ENCODE results near the gene FGF2. TPM values are rescaled to one million over a fixed set of nuclear protein-coding genes. Genes with fewer than 3 reads are reported as not detected.

Gene FGF2
- total RNA-seq, 1 experiment from 2014 or later: 13.0 TPM

DNA sequence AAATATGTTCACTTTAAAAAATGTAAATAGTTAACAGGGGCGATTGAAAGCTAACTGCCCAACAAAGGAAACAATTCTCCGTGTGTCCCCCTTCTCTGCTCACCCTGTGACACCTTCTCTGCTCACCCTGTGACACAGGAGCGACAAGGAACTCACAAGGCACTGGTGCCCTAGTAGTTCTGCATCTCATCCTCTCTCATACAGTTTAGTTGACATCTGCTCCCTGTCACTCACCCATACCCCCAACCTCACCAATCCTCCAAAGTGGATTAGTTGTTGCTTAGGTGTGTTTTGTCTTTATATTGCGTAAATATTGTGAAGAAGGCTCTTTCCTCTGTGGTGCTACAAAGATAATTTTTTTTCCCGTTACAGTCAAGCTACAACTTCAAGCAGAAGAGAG lies 49.3 kb downstream of the FGF2 start:
- DNase-seq (ENCODE audit: low spot score): no peak
- Histone ChIP-seq H3K9me3 (ENCODE audit: low read depth, low read length, poor library complexity, severe bottlenecking) (peaks cover 7% of the 10 kb centered on the region), H3K4me1 (ENCODE audit: insufficient read depth, low read length, poor library complexity, severe bottlenecking) (peaks cover 5% of the 10 kb centered on the region), H3K27me3 (replicated peaks; ENCODE audit: insufficient read depth, low read depth, low read length, poor library complexity) (no peaks in the 10 kb centered on the region), H3K27ac (ENCODE audit: low read depth, low read length, poor library complexity, severe bottlenecking) (no peak overlapping the region), H3K36me3 (ENCODE audit: insufficient read depth, low read length, poor library complexity, severe bottlenecking) (peaks cover 1% of the 10 kb centered on the region), H3K4me3 (ENCODE audit: low read depth, low read length, poor library complexity, severe bottlenecking) (no peak overlapping the region)
- ChIA-PET CTCF (no interaction called here), POLR2A (ENCODE audit: low non-redundant PET) (no interaction called here)
- intact Hi-C loops (cut with micrococcal nuclease; ENCODE audit: unreplicated experiment): no loop called here
- no TSS peak for BruUV-seq (replicated peaks)
- no peak for TF ChIP-seq EZH2 (IDR thresholded peaks at IDR 0.05; ENCODE audit: borderline replicate concordance, low read depth, low read length, poor library complexity, severe bottlenecking)
- TF ChIP-seq, protein P1, sequence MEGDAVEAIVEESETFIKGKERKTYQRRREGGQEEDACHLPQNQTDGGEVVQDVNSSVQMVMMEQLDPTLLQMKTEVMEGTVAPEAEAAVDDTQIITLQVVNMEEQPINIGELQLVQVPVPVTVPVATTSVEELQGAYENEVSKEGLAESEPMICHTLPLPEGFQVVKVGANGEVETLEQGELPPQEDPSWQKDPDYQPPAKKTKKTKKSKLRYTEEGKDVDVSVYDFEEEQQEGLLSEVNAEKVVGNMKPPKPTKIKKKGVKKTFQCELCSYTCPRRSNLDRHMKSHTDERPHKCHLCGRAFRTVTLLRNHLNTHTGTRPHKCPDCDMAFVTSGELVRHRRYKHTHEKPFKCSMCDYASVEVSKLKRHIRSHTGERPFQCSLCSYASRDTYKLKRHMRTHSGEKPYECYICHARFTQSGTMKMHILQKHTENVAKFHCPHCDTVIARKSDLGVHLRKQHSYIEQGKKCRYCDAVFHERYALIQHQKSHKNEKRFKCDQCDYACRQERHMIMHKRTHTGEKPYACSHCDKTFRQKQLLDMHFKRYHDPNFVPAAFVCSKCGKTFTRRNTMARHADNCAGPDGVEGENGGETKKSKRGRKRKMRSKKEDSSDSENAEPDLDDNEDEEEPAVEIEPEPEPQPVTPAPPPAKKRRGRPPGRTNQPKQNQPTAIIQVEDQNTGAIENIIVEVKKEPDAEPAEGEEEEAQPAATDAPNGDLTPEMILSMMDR (conservative IDR thresholded peaks at IDR 0.05; ENCODE audit: low read depth, low read length): no peak

GRCh38 chr4:122876456-122876855 lies 49.8 kb downstream of the FGF2 start:
- ChIA-PET POLR2A (ENCODE audit: low non-redundant PET) (no interaction called here), CTCF (no interaction called here)
- H3K27ac ChIP-seq (ENCODE audit: low read depth, low read length, poor library complexity, severe bottlenecking): no peak overlapping the region
- TF ChIP-seq, protein P1 (conservative IDR thresholded peaks at IDR 0.05; ENCODE audit: low read depth, low read length): no peak
- TF ChIP-seq EZH2 (IDR thresholded peaks at IDR 0.05; ENCODE audit: borderline replicate concordance, low read depth, low read length, poor library complexity, severe bottlenecking): no peak
- peaks cover 4% of the 10 kb centered on the region for H3K36me3 ChIP-seq (ENCODE audit: insufficient read depth, low read length, poor library complexity, severe bottlenecking)
- no peaks in the 10 kb centered on the region for H3K27me3 ChIP-seq (replicated peaks; ENCODE audit: insufficient read depth, low read depth, low read length, poor library complexity)
- H3K4me1 ChIP-seq (ENCODE audit: insufficient read depth, low read length, poor library complexity, severe bottlenecking): peaks cover 5% of the 10 kb centered on the region
- peaks cover 8% of the 10 kb centered on the region for H3K9me3 ChIP-seq (ENCODE audit: low read depth, low read length, poor library complexity, severe bottlenecking)
- no peak for DNase-seq (ENCODE audit: low spot score)
- H3K4me3 ChIP-seq (ENCODE audit: low read depth, low read length, poor library complexity, severe bottlenecking): no peak overlapping the region
- intact Hi-C loops (cut with micrococcal nuclease; ENCODE audit: unreplicated experiment): no loop called here
- no TSS peak for BruUV-seq (replicated peaks)

DNA sequence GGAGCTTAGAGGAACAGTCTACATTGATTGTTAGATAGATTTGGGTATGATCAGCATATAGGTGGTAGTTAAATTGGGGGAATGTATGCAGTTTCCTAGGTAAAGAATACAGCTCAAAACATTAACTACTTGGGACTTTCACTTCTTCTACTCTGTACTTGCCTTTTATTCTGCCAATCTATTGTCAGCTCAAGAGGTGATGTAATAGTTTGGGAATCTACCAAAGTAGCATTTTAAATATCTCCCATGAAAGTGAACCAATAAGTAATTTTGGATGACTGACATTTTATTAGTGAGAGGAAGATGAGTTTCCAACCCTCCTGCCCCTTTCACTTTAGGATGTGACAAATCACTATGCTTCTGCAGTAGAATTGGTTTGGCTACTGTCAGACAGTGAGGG lies 52.4 kb downstream of the FGF2 start:
- Histone ChIP-seq H3K27me3 (replicated peaks; ENCODE audit: insufficient read depth, low read depth, low read length, poor library complexity) (no peaks in the 10 kb centered on the region), H3K9me3 (ENCODE audit: low read depth, low read length, poor library complexity, severe bottlenecking) (peaks cover 8% of the 10 kb centered on the region), H3K27ac (ENCODE audit: low read depth, low read length, poor library complexity, severe bottlenecking) (no peak overlapping the region), H3K4me1 (ENCODE audit: insufficient read depth, low read length, poor library complexity, severe bottlenecking) (peaks cover 2% of the 10 kb centered on the region), H3K4me3 (ENCODE audit: low read depth, low read length, poor library complexity, severe bottlenecking) (no peak overlapping the region), H3K36me3 (ENCODE audit: insufficient read depth, low read length, poor library complexity, severe bottlenecking) (peaks cover 4% of the 10 kb centered on the region)
- DNase-seq (ENCODE audit: low spot score): no peak
- POLR2A ChIA-PET (ENCODE audit: low non-redundant PET): no interaction called here
- TF ChIP-seq, protein P1 (conservative IDR thresholded peaks at IDR 0.05; ENCODE audit: low read depth, low read length): no peak
- no peak for TF ChIP-seq EZH2 (IDR thresholded peaks at IDR 0.05; ENCODE audit: borderline replicate concordance, low read depth, low read length, poor library complexity, severe bottlenecking)
- CTCF ChIA-PET: no interaction called here
- intact Hi-C loops (cut with micrococcal nuclease; ENCODE audit: unreplicated experiment): no loop called here
- no TSS peak for BruUV-seq (replicated peaks)
